Fibroblast of mammary gland (primary cell): ENCODE data around the gene BMERB1.
"Not testable (repeated sequence)": the region's sequence is repeated elsewhere in the genome, so short reads cannot be mapped to it uniquely, and the experiment has no call there.

Experiments
- DNase-seq: peaks from one replicate; pipeline ENCODE4 v3.0.0-alpha.2; 2010; ENCODE audit warnings: low read depth
- H3K4me3 ChIP-seq: 2 replicates; pipeline ENCODE4 v1.5.1; 2011; ENCODE audit warnings: low read depth, mild to moderate bottlenecking, low read length, moderate library complexity; ENCODE audit not compliant: control insufficient read depth
- TF ChIP-seq, protein P1 (sequence below): conservative IDR thresholded peaks from 2 replicates; pipeline ENCODE4 v1.5.1; 2011; ENCODE audit warnings: low read depth, low read length, inconsistent platforms; ENCODE audit not compliant: control insufficient read depth, insufficient read depth

BMERB1 gene

DNA sequence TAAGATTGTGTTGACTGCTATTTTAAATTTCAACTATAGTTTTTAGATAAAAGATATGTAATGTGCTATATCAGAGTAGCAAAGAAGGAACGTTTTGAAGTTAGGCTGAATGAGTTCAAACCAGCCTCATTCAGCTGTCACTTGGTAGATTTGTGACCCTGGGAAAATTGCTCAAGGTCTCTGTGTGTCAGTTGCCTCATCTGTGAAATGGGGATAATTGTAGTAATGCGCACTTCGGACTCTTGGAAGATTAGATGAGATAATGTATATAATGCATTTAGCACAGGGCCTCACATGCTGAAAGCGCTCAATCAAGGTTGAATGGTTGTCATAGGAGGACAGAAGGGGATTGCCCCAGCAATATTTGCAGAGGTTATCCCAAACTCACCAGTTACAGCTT lies 4.7 kb downstream of the BMERB1 start:
- TF ChIP-seq, protein P1, sequence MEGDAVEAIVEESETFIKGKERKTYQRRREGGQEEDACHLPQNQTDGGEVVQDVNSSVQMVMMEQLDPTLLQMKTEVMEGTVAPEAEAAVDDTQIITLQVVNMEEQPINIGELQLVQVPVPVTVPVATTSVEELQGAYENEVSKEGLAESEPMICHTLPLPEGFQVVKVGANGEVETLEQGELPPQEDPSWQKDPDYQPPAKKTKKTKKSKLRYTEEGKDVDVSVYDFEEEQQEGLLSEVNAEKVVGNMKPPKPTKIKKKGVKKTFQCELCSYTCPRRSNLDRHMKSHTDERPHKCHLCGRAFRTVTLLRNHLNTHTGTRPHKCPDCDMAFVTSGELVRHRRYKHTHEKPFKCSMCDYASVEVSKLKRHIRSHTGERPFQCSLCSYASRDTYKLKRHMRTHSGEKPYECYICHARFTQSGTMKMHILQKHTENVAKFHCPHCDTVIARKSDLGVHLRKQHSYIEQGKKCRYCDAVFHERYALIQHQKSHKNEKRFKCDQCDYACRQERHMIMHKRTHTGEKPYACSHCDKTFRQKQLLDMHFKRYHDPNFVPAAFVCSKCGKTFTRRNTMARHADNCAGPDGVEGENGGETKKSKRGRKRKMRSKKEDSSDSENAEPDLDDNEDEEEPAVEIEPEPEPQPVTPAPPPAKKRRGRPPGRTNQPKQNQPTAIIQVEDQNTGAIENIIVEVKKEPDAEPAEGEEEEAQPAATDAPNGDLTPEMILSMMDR = no peak
- DNase-seq = no peak
- H3K4me3 ChIP-seq = no peak overlapping the region

- TF ChIP-seq, protein P1 = no peak
- DNase-seq = no peak
- H3K4me3 ChIP-seq = no peak overlapping the region
Measured at GRCh38 chr16:15439521-15439920, 5.1 kb downstream of the BMERB1 start.

- H3K4me3 ChIP-seq = no peak overlapping the region
- TF ChIP-seq, protein P1 = no peak
- peak; percentile 84 for DNase-seq
Measured at GRCh38 chr16:15440852-15441251, 6.5 kb downstream of the BMERB1 start.

GRCh38 chr16:15442140-15442539 lies 7.8 kb downstream of the BMERB1 start:
- DNase-seq, H3K4me3 ChIP-seq: not testable (repeated sequence)

GRCh38 chr16:15443753-15444152 lies 9.4 kb downstream of the BMERB1 start:
- no peak for DNase-seq
- no peak overlapping the region for H3K4me3 ChIP-seq
- TF ChIP-seq, protein P1 = no peak

DNA sequence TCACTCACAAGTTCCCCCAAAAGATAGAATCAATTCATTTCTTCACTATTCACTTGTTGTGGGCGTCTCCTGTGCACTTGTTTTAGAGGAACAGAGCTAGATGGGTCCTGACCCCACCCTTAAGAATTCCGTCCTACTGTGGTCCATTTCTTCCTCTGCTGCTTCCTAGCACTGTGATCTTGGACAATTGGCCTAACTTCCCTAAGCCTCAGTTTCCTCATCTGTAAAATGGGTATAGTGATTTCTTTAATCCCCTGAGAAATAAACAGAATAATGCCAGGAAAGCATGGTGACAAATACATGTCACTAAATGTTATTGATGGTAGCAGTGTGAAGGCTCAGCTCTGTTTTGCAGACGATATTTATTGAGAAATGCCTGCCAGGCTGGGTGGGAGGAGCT lies 9.9 kb downstream of the BMERB1 start:
- no peak for DNase-seq
- TF ChIP-seq, protein P1 = no peak
- no peak overlapping the region for H3K4me3 ChIP-seq

DNA sequence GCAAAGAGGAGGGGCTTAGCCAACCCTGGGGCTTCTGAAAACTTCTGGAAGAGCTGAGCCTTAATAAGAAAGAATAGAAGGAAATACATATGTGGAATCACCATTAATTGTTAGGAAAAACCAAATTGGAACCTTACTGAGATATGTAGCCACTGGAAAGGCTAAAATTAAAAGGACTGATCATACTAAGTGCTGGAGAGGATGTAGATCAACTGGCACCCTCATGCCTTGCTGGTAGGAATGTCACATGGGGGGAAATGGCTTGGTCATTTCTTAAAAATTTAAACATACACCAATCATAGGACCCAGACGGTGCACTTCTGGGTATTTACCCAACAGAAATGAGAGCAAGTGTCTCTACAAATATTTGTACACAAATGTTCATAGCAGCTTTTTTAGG lies 11.1 kb downstream of the BMERB1 start:
- TF ChIP-seq, protein P1 = no peak
- no peak overlapping the region for H3K4me3 ChIP-seq
- DNase-seq = no peak

DNA sequence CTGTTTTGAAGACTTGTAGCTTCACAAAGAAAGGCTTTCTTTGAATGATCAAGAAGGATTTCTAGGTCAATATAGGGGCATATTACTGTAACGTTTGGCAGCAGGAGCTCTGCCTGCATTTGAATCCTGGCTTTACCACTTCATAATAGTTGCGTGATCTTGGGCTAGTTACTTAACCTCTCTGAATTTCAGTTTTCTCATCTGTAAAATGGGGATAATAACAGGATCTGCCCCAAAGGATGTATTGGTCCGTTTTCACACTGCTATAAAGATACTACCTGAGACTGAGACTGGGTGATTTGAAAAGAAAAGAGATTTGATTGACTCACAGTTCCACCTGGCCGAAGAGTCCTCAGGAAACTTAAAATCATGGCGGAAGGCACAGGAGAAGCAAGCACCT lies 12.5 kb downstream of the BMERB1 start:
- TF ChIP-seq, protein P1 = no peak
- no peak overlapping the region for H3K4me3 ChIP-seq
- no peak for DNase-seq
